Measurements from ENCODE around the gene PSAT1.

- TF ChIP-seq MAX (IDR thresholded peaks at IDR 0.05) (no peak), FOXM1 (IDR thresholded peaks at IDR 0.05; ENCODE audit: borderline replicate concordance, low read depth) (no peak), YY1 (IDR thresholded peaks at IDR 0.05; ENCODE audit: low read depth) (no peak)
Measured at GRCh38 chr9:78272307-78272706, 24.6 kb upstream of the PSAT1 start.

Measured in Ishikawa (cell line).